ENCODE data around the gene ATP8B4. TPM values are rescaled to one million over a fixed set of nuclear protein-coding genes. Genes with fewer than 3 reads are reported as not detected.

The ATP8B4 gene
- total and polyA plus RNA-seq, 7 donors, result 1.2 to 11.1 (median 4.9) TPM

DNA sequence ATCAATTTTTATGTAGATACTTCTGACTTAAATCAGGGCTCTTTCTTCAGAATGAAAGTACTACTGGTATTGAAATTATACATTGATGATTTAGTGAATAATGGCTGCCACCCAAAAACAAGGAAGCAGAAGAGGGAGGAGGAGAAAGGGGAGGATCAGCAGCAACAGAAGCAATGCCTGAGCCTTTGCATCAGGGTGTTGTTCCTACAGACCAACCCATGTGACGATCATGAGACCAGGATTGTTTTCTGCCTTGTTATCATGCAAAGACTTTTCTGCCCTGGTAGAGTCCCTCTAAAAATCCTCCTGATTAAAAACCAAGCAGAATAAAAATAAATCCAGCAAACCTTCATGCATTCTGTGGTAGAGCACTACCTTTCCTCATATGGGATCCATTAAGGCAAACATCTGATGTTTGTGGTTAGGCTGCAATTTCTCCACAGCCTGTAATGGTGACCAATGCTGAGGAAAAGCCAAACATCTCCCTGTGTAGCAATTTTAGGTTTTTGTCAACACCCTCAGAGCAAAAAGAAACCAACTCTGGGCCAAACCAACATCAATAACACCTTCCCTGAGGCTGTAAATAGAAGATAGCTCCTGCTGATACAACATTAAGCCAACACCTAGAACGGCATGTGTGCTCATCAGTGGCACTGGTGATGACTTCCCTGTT, 191.7 kb downstream of the ATP8B4 start:
- 80 to 85% methylated on average over 2 of the region's 2 CpGs for WGBS, 2 donors
- TF ChIP-seq POLR2A (IDR thresholded peaks at IDR 0.05), result no peak
- TF ChIP-seq POLR2AphosphoS5 (IDR thresholded peaks at IDR 0.05), result no peak
- TF ChIP-seq EP300 (IDR thresholded peaks at IDR 0.05), result no peak
- TF ChIP-seq, protein P1, sequence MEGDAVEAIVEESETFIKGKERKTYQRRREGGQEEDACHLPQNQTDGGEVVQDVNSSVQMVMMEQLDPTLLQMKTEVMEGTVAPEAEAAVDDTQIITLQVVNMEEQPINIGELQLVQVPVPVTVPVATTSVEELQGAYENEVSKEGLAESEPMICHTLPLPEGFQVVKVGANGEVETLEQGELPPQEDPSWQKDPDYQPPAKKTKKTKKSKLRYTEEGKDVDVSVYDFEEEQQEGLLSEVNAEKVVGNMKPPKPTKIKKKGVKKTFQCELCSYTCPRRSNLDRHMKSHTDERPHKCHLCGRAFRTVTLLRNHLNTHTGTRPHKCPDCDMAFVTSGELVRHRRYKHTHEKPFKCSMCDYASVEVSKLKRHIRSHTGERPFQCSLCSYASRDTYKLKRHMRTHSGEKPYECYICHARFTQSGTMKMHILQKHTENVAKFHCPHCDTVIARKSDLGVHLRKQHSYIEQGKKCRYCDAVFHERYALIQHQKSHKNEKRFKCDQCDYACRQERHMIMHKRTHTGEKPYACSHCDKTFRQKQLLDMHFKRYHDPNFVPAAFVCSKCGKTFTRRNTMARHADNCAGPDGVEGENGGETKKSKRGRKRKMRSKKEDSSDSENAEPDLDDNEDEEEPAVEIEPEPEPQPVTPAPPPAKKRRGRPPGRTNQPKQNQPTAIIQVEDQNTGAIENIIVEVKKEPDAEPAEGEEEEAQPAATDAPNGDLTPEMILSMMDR (IDR thresholded peaks at IDR 0.05), result no peak

DNA sequence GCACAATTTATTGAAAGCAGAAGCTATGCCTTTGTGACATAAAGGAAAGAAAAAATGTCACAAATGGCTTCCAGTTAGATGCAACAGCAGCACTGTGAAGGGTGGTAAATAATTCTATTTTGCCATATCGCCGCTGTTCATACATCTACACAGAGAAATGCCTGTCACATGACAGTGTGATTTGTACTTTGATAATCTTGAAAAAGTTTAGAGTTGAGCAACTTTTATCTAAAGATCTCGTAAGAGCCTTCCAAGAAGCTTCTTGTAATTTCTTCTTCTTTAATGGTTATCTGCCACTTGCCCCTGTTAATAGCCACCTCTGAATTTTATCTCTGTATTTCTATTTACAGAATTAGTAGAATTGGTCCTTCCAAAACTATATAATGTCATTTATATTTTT, 192.3 kb downstream of the ATP8B4 start:
- no peaks in the 10 kb centered on the region for H3K27me3 ChIP-seq
- H3K4me1 ChIP-seq, result no peaks in the 10 kb centered on the region
- no peak for DNase-seq
- no peaks in the 10 kb centered on the region for H3K36me3 ChIP-seq
- no peak overlapping the region for H3K27ac ChIP-seq
- WGBS, 2 donors, result 80 to 96% methylated on average over 3 of the region's 3 CpGs
- no peaks in the 10 kb centered on the region for H3K9me3 ChIP-seq
- TF ChIP-seq POLR2AphosphoS5 (IDR thresholded peaks at IDR 0.05), result no peak
- no peak for TF ChIP-seq EP300 (IDR thresholded peaks at IDR 0.05)
- no peak for TF ChIP-seq POLR2A (IDR thresholded peaks at IDR 0.05)
- TF ChIP-seq, protein P1 (IDR thresholded peaks at IDR 0.05), result no peak
- intact Hi-C loops (cut with DNase I), result no loop called here
- no peak overlapping the region for H3K4me3 ChIP-seq

More for the DNA sequence above, 191.7 kb downstream of the ATP8B4 start:
- no peak for DNase-seq
- intact Hi-C loops (cut with DNase I), result no loop called here
- Histone ChIP-seq H3K36me3 (no peaks in the 10 kb centered on the region), H3K27me3 (no peaks in the 10 kb centered on the region), H3K27ac (no peak overlapping the region), H3K9me3 (no peaks in the 10 kb centered on the region), H3K4me1 (no peaks in the 10 kb centered on the region), H3K4me3 (no peak overlapping the region)

DNA sequence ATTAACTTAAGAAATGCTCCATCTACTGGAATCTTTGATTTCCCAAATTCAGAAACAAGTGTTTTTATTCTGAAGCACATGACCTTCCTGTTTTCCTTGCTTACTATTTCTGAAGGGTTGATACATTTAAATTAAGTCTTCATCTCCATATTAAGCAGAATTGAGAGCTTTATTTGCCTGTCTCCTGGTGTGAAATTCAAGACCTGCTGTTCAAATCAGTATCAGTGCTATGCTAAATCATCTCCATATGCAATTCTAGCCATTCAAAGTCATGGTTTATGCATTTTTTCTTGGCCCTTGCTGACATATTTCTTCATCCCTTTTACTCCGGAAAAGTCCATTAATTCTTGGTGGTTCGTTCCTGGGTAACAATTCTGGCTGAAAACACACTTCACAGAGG, 195.4 kb downstream of the ATP8B4 start:
- WGBS, 2 donors, result 92 to 95% methylated on average over 2 of the region's 2 CpGs
- TF ChIP-seq, protein P1 (IDR thresholded peaks at IDR 0.05), result no peak
- TF ChIP-seq POLR2AphosphoS5 (IDR thresholded peaks at IDR 0.05), result no peak
- TF ChIP-seq EP300 (IDR thresholded peaks at IDR 0.05), result no peak
- no peak for TF ChIP-seq POLR2A (IDR thresholded peaks at IDR 0.05)
- no peak for DNase-seq
- Histone ChIP-seq H3K27ac (no peak overlapping the region), H3K36me3 (no peaks in the 10 kb centered on the region), H3K9me3 (no peaks in the 10 kb centered on the region), H3K27me3 (no peaks in the 10 kb centered on the region), H3K4me1 (no peaks in the 10 kb centered on the region), H3K4me3 (no peak overlapping the region)
- intact Hi-C loops (cut with DNase I), result no loop called here

DNA sequence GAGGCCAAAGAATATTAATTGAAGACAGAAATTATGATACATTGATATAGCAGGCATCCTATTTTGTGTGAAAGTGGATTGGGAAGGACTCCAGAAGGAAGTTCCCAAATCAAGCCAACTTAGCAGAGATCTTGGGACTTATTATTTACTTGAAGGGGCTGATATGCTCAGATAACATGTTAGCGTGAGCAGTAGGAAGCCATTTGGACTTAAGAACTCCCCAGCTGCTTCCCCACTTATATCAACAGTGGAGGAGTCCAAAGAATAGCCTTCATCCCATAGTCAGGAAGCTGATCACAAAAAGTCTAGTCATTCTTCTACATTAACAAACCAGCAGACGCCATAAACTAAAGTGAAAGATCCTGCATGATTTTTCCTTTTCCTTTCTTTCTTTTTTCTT, 200.0 kb downstream of the ATP8B4 start:
- DNase-seq, result no peak
- WGBS, 2 donors, result 84 to 93% methylated on average over 2 of the region's 2 CpGs
- Histone ChIP-seq H3K27ac (no peak overlapping the region), H3K4me1 (peaks cover 0 to 7% (median 7%) of the 10 kb centered on the region in 4 donors), H3K36me3 (no peaks in the 10 kb centered on the region), H3K4me3 (no peak overlapping the region), H3K27me3 (no peaks in the 10 kb centered on the region), H3K9me3 (no peaks in the 10 kb centered on the region)
- TF ChIP-seq, protein P1 (IDR thresholded peaks at IDR 0.05), result no peak
- no peak for TF ChIP-seq POLR2AphosphoS5 (IDR thresholded peaks at IDR 0.05)
- no peak for TF ChIP-seq POLR2A (IDR thresholded peaks at IDR 0.05)
- no peak for TF ChIP-seq EP300 (IDR thresholded peaks at IDR 0.05)
- intact Hi-C loops (cut with DNase I), result no loop called here

GRCh38 chr15:49918121-49918520, 200.9 kb downstream of the ATP8B4 start:
- H3K27me3 ChIP-seq, result no peaks in the 10 kb centered on the region
- DNase-seq, result no peak
- H3K4me1 ChIP-seq, result peaks cover 0 to 7% (median 7%) of the 10 kb centered on the region in 4 donors
- intact Hi-C loops (cut with DNase I), result no loop called here
- no peak overlapping the region for H3K4me3 ChIP-seq
- H3K9me3 ChIP-seq, result no peaks in the 10 kb centered on the region
- H3K36me3 ChIP-seq, result no peaks in the 10 kb centered on the region
- TF ChIP-seq POLR2A (IDR thresholded peaks at IDR 0.05) (no peak), EP300 (IDR thresholded peaks at IDR 0.05) (no peak), POLR2AphosphoS5 (IDR thresholded peaks at IDR 0.05) (no peak)
- TF ChIP-seq, protein P1 (IDR thresholded peaks at IDR 0.05), result no peak
- no peak overlapping the region for H3K27ac ChIP-seq
- 29 to 45% methylated on average over 1 of the region's 1 CpG for WGBS, 2 donors

Data from sigmoid colon (tissue), 7 donors.